Effector CD4-positive, alpha-beta T cell (primary cell): ENCODE measurements around the gene FBXW4.

Experiments used
- DNase-seq: peaks from one replicate; pipeline ENCODE4 v3.0.0-alpha.2; 2020

Gene FBXW4

GRCh38 chr10:101565370-101565900 lies 129.5 kb downstream of the FBXW4 start:
- DNase-seq, result no peak

DNA sequence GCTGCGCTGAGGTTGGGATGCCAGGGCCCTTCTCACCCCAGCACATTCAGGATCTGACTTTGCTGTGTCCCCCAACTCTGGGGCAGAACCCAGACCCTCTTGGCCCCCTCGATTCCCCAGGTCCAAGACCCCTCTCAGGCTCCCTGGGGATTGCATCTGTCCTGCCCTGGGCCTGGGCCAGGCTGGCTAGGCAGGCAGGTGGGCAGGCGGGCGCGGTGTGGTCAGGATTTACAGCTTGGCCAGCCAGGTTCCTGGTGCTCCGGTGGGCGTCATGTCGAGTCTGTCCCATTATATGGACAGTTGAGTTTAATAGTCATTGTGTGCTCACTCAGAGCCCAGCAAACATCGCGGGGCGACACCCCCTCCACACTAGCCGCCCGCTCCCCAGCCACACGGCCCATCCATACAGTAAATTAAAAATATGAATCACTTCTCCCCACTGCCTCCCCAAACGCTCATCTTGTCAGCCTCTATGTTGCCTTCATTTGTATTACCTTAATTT lies 130.4 kb downstream of the FBXW4 start:
- DNase-seq, result no peak

DNA sequence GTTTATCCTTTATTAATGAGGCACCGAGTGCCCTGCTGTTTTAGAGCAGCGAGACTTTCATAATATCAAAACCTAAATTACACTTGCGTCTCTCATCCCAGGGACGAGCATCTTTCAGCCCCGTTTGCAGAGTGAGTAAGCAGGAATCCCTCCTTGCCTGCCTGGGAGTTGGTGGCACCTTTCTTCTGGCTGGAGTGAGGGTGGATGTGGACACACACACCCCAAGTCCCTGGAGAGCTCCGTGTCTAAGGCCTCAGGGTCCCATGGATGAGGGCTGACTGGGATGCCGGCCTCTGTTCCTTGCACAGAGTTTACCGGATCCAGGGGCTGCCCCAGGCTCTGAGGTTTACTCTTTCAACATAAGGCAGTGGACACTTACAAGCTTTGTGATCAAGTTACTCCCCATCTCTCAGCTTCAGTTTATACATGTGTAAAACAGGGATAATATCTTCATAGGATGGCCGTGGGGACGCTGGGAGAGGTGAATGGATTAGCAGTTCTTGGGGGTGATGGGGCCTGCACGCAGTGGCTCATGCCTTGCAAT lies 131.4 kb downstream of the FBXW4 start:
- no peak for DNase-seq

- no peak for DNase-seq
Measured at GRCh38 chr10:101563007-101563406, 132.0 kb downstream of the FBXW4 start.

DNA sequence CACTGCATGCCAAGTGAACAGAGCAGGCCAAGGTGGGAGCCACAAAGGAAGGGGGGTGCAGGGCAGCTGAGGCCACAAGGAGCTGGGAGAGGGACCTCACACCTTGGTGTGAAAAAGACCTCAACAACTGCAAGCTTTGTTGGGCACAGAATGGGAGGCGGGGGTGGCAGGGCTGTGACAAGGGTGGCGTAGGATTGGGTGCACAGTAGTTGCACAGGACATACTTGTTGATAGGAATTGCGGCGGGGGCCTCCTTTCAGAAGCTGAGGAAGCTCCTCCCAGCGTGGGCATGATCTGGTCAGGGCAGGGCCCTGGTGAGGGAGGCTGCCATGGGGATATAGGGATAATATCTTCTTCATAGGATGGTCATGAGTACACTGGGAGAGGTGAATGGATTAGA lies 132.7 kb downstream of the FBXW4 start:
- DNase-seq, result no peak

DNA sequence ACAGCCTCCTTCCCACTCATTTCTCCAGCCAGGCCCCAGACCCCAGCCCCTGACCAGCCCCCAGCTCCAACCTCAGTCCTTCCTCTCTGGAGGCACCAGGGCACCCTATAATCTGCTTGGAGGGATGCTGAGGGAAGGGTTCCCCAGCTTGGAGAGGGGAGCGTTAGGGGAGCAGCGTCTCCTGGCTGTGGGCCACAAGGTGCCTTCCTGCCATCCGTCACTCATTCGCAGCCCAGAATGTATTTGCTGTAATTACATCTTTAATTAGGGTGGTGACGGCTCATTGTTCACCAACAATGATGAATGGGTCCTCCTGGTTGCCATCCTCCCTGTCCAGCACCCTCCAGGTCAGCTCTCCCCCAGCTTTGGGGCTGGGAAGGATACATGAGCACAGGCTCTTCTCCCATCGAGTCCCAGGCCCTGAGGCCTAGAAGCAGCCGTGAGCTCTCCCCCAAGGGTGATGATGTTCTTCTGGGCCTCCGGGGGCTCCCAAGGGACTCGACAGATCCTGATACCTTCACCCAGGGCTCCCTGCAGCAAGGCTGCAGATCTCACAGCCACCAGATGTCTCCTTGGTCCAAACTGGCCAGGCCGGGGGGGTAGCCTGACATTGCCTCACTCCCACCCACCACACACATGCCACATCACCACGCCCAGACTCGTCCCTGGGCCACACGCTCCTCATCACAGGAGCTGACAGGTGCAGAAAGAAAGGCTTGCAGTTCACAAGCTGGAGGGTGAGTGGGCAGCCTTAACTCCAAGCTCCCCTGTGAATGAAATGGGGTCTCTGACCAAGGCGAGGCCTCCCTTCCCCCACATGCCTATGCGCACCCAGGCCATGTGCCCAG lies 133.7 kb downstream of the FBXW4 start:
- DNase-seq, result no peak
